NCI-H1417 (cell line): ENCODE results near the gene SLC44A1.
A peak's percentile ranks its signal among the peaks of the same experiment; 100 is the strongest.

Experiments
- DNase-seq, 3 experiments: peaks; one replicate each; lab custom pipeline; 2025; lab: John Stamatoyannopoulos, UW

The SLC44A1 gene

DNA sequence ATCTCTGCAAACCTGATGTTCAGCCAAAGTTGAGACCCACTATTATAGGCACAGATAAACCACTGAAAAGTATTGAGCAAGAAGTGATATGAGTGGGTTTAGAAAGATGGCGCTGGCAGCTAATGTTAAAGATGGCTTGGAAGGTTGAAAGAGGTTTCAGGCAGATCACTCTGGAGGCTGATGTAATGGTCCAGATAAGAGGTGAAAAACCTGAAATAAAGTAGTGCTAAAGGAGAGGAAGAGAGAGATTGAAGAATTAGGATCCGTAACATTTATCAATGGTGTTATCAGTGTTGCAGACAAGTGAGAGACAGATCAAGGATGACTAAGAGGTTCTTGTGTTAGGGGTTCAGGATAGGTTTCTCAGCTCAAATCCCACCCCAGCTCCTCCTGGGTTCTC is 58.3 kb downstream of the SLC44A1 start:
- DNase-seq: no peak

DNA sequence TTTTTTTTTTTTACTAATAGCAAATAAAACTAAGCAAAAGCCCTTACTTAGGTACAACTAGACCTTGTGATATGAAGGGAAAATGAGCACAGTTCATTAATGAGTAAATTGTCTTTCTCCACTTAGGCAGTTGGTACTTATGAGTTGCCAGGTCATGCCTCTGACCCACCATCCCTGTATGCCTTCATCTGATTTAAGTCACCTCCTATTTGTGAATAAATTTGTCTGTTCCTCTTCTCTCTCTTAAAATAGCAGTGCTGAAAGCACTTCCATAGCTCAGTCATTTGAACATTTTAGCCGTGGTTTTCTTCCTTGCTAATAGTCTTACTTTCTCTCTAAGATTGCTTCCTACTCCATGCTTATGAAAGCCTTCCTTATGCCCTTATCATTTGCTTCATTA is 61.4 kb downstream of the SLC44A1 start:
- no peak for DNase-seq

DNA sequence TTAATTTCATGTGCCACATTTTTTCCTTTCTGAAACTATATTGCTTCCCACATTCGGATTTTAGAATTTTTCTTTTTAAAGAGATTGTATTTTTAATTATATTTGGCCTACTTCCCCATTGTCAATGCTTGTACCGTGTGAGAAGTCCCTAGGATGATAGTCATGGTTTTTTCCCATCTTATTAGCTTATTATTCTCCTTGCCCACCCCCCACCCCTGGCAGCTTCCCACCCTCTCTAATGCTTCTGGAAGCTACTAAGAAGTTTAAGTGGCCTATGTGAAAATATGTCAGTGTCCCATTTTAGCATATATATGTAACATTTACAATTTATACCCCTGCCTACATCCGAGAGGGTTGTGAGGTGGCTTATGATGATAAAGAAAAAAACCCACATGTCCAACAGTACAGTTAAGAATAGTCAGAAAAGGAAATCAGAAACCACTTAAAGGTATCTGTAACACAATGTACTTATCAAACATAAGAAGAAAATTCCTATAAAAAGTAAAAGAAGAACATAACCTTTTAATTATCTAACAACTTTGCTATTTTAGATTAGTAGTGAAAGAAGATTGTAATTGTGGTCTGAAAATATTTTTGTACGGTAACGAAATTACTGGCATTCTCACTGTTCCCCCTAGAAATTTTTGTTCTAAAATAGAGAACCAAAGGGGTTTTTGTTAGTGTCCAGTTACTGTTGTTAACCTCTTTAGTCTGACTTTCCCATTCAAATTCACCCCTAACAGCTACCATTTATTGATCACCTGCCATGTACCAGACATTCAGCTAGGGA is 62.1 kb downstream of the SLC44A1 start:
- no peak for DNase-seq

DNA sequence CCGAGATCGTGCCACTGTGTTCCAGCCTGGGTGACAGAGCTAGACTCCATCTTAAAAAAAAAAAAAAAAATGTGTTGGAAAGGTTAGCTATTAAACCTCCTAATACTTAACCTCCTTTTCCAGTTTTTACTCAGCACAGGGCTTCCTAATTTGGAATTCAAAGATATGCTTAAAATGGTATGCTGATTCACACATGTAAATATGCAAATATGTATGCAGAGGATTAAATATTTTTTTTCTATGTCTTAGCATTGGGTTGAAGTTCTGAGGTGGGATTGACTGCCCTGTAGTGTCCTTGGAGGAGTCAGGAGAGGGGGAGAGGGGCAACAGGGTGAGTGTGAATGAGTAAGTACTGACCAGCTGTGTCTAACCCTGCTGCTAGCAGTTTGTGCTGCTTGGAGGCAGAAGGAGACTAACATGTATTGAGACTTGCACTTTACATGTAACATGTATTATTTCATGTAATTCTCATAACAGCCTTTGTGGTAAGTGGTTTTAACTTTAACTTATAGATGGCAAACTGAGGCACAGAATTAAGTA is 63.2 kb downstream of the SLC44A1 start:
- no peak for DNase-seq

DNA sequence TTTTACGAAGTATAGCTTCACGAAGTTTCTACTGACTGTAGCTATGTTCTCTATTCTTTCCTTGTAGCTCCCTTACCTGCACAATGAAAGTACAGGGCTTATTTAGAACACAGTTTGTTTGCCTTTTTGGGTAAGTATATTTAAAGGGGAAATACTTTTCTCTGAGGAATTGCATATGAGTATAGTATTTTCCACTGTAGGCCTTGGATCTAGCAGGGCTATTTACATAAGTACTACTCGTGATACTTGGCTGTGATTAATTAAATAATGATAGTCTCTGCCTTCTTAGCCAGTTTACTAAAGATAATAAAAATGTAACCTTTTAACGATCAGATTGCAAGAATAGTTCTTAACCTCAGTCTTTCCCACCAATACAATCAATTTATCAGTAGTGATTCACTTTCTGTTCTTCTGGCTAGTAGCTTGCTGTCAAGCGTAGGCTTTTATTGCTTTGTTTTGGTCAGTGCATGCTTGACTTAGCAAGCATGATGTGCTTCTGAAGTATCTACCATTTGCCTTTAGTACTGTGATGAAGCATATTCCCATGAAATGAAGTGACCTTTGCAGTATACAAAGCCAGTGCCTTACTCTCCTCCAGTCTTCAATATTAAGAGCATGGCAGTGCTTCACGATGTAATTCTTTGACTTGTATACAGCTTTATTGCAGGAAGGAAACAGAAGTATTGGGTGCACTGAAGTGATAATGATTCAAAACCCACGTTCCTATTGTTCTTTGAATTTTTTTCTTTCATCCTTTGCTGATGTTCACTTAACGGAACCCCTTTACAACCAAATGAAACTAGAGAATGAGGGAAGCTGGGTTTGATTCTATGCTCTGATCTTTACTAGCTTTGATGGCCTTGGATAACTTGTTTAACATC is 64.2 kb downstream of the SLC44A1 start:
- peak; percentile 2 to 63 (median 45) for DNase-seq

DNA sequence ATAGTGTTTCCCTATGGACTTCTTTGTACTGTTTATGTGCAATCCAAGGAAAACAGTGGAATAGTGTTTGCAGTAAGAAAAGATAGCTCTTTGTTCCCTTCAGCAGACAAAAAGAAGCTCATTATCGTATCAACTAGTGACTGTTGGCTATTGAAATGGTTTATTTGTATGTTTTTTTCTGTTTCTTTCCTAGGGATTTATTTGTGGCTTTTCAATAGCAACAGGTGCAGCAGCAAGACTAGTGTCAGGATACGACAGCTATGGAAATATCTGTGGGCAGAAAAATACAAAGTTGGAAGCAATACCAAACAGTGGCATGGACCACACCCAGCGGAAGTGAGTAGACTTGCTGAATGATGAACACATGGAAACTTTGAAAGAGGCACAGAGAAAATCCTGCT is 65.1 kb downstream of the SLC44A1 start:
- DNase-seq: peak in 2 of 3 experiments; percentile 30 to 63

DNA sequence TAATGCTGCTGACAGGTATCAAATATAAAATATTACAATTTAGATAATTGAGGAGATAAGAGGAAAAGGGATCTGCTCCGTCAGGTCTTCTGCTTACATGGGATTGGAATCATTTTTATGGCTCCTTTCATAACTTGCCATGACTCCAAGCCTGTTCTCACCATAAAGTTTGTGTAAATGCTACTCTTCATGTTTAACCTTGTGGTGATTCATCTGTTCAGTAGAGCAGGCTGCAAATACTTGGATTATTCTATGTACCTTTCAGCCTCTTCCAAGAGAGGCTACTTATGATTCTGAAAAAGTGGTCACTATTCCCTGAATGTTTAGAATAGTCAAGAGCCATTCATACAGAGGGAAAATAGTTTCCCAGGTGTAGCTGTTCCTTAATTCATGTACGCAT is 66.9 kb downstream of the SLC44A1 start:
- no peak for DNase-seq

DNA sequence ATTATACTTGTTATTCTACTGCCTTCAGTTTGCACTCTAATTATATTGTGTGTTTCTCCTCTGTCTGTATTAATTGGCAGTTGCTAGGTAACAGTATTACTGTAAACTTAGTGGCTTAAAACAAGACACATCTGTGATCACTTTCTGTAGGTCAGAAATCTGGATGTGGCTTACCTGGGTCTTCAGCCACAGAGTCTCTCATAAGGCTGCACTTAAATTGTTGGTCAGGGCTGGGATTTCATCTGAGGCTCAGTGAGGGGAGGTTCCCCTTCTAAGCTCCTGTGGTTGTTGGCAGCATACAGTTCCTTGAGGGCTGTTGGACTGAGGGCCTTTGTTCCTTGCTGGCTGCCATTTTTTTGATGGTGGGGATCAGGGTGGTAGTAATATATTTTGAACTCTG is 68.8 kb downstream of the SLC44A1 start:
- peak in 2 of 3 experiments; percentile 48 to 87 for DNase-seq

DNA sequence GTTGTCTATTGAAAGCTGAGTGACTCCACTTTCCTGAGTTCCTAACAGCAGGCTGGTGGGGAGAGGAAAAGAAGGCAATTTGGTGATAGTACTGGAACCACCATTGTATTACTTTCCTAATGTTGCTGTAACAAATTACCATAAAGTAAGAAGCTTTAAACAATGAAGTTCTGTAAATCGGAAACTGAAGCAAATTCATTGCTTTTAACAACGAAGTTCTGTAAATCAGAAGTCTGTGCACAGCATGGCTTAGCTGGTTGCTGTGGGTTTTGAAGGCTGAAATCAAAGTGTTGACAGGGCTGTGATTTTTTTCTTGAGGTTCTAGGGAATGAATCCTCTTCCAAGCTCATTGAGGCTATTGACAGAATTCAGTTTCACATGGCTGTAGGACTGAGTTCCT is 72.3 kb downstream of the SLC44A1 start:
- no peak for DNase-seq

DNA sequence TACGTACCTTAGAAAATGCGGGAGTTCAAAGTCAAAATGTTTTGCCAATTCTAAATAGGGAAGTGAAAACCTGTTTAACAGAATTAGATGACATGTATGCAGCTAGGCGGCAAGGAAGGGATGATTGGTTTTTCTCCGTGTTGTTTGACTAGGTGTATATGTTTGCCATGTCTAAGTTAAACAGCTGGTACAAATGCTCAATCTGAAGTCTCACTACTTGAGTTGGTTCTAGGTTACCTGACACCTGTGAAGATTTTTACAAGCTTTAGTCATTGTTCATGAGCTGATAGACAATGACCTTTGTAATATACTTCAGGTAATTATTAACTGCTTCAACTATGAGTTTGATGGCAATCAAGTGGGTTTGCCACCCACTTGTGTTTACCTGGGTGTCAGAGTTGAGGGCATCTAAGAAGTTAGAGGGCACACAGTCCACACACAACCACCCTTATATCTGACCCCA is 74.3 kb downstream of the SLC44A1 start:
- no peak for DNase-seq

DNA sequence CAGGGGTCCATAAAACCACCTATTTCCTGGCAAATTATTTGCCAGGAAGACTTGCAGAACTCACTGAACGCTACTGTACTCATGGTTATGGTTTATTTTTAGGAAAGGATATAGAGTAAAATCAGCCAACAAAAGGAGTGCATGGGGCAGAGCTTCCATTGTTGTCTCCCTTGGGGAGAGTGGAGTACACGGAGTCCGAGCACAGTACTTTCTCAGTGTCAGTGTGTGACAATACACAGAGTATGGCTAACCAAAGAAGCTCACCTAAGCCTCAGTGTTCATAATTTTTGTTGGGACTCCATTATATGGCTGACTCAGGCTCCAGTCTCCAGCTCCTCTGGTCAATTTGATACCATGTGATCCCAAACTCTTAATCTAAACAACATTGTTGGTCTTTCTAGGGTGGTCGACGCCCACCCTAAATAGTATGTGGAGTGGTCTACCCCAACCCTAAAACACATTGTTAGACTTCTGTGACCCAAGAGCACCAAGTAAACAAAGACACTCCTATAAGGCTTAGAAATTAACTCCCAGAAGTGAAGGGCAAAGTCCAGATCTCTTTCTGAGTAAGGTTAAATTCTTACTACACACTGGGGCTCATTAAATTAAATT is 74.9 kb downstream of the SLC44A1 start:
- no peak for DNase-seq

DNA sequence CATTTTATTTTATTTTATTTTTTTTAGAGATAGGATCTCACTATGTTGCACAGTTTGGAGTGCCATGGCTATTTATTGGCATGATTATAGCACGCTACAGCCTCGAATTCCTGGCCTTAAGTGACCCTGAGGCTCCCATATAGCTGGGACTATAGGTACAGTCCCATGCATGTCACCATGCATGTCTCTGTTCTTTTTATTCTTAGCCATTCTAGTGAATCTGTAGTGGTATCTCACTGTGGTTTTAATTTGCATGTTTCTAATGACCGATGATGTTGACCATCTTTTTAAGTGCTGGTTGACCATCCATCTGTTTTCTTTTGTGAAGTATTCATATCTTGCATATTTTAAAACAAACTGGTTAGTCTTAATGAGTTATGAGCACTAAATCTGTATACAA is 76.1 kb downstream of the SLC44A1 start:
- DNase-seq: no peak

DNA sequence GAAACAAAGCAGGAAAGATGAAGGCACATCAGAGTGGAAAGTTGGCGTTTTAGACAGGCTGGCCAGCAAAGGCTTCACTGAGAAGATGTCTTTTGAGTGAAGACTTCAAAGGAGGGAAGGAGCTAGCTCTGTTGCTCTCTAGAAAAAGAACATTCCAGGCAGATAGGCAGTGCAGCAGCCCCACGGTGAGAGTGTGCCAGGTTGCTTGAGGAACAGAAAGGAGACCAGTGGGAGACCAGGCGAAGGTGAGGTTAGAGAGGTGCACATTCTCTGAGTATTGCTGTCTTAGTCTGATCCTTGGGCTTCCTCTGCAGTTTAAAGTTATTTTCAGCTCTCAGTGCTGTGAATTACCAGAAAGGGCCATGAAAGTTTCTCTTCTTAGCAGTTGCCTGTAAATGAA is 83.8 kb downstream of the SLC44A1 start:
- no peak for DNase-seq

DNA sequence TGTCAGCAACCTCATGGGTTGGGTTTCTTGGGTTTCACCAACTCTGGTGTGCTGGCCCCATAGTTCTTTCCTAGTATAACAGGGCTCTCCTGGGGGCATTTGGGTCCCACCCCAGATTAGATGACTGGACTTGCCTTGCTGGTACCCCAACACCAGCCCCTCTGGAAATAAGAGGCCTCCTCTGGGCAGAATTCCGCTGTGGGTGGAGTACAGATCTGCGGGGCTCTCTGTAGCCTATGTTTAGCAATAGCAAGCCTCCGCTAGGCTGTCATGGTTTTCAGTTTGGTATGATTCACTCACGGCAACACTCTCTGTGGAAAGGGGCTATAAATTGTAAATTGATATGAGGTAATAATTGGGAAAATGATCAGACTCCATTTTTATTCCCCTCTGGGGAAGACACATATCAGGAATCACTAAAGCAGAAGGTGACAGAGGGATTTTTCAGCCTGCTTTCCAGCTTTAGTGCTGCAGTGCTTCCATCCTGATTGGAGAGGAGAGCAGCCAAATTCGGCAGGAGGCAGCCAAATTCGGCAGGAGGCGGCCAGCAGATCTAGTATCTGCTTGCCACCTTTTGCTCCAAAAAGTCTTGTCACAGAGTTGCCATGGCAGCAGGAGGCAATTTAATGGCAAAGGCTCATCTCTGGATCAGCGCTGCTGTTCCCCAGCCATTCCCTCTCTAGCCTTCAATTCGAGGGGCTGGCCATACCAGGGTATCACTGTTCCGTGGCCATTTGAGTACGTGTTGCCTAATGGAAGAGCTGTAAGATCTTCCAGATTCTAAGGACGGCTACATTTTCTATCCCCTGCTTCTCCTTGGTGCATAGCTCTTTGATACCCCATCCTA is 84.6 kb downstream of the SLC44A1 start:
- no peak for DNase-seq

DNA sequence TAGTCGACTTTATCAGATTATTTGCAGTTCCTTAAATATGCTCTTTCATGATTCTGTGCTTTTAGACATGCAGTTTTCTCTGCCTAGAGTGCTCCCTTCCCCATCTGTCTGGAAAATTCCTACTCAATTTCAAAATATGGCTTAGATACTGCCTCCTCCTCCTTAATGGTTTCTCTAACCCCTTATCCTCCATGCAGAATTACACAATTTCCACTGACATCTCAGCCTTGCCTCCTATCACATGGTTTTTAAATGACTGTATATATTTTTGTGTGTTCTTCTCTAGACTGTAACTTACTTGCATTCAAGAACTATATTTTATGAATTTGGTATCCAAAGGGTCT is 85.2 kb downstream of the SLC44A1 start:
- DNase-seq: no peak

DNA sequence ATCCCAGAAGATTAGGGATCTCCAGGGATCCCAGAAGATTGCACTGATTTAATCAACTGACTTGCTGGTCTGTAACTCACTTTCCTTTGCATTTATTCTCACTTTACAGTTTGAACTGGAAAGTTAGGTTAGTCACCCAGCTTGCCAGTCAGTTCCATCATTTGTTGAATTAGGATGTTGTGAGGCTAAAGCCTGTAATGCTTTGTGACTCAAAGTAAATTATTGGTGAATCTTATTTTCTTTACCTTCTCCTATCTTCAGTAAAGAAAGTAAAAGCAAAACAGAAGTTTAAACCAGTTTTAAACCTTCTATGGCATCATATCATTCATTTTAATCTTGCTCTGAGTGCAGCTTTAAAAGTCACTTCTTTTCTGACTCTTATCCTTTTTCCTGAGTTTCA is 85.8 kb downstream of the SLC44A1 start:
- DNase-seq: no peak

DNA sequence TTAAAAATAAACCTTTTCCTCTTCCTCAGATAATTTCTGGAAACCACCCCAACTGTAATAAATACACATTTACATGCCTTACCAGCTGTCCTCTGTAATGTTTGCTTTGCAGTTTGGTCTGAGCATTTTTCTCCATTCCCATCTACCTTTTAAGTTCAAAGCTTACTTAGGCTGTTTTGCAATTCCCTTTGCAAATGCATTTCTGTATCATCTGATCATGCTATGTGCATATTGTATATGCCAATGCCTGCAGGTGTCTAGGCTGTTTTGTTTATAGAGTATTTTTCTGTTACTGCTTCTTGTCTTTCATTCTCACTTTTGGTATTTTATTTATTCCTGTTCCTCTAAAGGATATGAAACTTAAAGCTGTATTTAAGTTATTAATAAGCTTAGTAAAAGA is 86.3 kb downstream of the SLC44A1 start:
- DNase-seq: no peak

DNA sequence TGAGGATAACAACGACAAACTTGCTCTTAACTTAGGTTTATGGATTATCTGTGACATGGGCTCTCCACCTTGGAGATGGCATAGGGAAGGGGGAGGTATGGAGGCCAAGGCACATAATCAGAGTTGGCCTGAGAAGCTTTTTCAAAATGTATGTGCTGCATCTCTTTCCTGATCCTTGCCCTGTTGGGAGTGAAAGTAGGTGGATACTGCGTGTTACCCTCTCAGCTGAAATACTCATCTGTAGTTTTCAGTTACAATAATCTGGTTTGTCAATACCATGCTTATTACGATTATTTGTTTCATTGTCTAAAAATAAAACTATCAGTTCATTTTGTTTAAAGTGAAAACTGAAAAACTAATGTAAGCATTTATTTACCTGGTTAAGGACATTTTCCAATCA is 86.7 kb downstream of the SLC44A1 start:
- no peak for DNase-seq

DNA sequence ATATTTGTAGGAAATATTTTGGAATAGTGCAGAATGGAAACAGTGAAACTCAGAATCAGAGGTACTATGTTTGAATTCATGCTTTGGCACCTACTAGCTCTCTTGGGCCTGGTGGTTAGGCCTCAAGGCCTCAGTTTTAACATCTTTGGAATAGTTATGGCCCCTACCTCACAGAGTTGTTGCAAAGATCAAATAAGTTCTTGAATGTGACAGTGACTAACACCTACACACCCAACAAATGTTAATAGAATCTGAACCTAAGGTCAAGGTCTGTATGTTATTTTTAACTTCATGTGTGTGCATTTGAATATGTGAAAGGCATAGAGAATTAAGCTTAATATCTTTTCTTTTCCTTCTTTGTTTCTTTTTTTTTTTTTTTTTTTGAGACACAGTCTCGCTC is 87.3 kb downstream of the SLC44A1 start:
- DNase-seq: no peak

DNA sequence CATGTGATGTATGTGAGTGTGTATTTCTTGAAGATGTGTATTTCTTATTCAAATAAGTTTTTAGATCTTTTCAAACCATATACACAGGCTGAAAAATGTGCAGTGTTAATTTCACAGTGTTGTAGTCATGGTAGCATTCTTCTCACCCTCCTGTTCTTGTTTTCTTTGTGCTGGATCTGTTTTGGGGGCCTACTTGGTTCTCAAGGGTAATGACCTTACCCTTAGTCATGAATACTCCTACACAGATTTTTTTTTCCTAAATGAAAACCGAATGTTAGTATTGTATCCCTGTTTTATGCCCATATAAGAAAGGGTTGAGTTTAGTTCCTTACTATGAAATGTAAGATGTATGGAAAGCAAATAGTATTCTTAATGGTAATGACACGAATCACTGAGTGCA is 88.0 kb downstream of the SLC44A1 start:
- DNase-seq: no peak

DNA sequence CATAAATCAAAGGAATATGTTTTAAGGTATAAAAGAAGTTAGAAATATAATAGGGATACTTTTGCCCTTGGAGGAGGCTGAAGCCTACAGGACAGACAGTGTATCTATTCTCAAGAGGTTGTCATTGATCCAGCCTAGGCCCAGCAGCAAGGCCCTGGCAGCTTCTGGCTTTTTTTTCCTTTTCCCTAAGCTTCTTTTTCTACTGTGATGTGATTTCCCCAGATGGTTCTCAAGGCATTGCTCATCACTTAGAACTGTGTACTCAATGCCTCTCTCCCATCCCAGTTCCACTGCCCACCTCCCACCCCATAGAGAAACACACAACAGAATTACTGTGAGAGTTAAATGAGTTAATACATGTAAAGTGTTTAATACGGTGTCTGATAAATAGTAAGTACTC is 88.6 kb downstream of the SLC44A1 start:
- DNase-seq: no peak

DNA sequence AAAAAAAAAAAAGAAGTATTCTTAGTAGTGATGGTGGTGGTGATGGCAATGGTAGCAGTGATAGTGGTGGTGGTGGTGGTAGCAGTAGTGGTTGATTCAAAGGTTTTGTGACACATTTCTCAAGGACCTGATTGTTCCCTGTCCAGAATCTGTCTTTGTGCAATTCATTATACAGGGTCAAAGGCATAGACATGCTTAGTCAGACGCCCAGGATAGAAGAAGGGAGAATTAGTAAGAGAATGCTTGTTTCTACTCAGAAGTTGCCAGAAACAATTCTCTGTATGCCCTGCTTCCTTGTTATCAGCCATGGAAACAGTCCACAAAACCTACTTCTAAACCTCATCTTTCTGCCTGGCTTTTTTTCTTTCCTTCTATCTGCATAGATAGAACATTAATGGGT is 89.4 kb downstream of the SLC44A1 start:
- no peak for DNase-seq
